GM19438 (cell line): ENCODE results near the gene DESI2.

Source experiments
- ATAC-seq: cut with Tn5 transposase; IDR thresholded peaks from one replicate; pipeline ENCODE4 v1.9.1; 2021; ENCODE audit warnings: low read depth; ENCODE audit not compliant: unreplicated experiment

DESI2 gene

DNA sequence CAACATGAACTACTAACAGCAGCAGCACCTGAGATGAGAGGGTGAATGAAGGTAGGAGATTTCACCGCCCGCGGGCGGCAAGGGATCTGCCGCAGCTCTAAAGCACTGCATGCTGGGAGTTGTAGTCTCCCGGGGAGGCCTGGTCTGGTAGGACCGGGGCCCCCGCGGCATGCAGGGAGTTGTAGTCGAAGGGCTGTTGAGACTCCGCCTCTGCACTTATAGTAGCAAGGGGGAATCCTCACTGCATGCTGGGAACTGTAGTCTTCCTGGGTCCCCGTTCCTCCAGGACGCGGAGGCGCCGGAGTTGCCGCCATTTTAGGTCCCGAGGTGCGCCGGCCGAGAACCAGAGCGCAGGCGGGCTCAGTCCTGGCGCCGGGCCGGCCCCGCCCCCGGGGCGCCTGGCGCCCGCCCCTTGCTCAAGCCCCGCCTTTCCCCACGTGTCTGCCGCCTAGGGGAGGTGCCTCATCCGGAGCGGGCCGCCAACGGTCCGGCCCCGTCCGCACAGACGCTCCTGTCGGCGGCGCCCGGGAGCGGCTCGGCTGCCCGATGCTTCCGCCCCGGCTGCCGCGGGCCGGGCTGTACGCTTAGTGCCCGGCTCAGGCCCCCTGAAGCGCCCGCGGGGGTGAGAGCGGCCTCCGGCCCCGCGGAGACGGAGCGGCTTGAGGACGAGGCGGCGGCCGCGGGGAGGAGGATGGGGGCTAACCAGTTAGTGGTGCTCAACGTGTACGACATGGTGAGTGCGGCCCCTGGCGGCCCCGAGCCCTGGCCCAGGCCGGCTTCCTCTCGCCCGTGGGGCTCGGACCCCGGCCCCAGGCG lies at the start of gene DESI2:
Gene DESI2 (plus strand): TSS at position 504 of the 816 bp plus-strand sequence. CDS start 188 bp downstream, at position 692.
- ATAC-seq: peak; percentile 95

- ATAC-seq: no peak
These were observed 49.4 kb upstream of the DESI2 start for GRCh38 chr1:244603498-244603897.

DNA sequence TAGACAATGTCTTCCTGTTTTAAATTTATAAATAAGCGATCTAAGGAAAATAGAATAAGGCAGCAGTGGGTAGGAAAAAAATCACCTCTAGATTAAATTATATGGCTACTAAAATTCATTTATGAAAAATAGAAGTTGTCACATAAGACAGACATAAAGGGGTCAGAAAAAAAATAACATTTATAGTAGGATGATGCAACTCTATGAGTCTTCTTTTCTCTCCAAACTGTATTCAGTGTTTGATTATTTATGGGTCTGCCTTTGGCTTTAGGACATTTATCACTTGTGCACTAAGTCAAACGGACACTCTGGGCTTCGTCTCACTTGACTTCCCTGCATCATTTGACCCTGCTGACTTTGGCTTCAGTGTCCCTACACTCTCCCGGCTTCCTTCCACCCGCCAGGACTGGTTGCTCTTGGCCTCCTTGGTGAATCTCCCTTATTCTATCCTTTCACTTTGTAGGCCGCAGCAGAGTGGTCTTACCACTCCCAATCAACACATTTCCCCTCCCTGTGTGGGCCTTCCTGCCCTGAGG lies 47.0 kb upstream of the DESI2 start:
- no peak for ATAC-seq

GRCh38 chr1:244614113-244614836 lies 38.7 kb upstream of the DESI2 start:
- ATAC-seq: no peak

DNA sequence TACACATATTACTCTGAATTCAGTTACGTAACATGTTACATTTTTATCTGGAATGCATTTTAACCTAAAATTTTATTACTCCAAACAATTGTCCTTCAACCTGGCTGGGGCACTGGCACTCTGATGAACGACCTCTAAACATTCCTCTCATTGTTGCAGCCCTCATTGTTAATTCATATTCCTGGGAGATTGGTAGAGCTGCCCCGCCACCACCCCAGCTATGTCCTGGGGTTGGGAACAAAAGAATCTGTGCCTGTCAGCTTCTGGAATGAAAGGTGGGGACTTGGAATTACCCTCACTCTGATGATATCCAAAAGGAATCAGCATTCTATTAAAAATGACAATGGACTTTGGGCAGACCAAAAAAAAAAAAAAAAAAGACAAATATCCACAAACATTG lies 38.0 kb upstream of the DESI2 start:
- no peak for ATAC-seq

- ATAC-seq: no peak
These were observed 37.6 kb upstream of the DESI2 start for GRCh38 chr1:244615301-244615700.

- no peak for ATAC-seq
These were observed 26.2 kb upstream of the DESI2 start for GRCh38 chr1:244626709-244627108.

- ATAC-seq: no peak
These were observed 24.1 kb upstream of the DESI2 start for GRCh38 chr1:244628789-244629188.

GRCh38 chr1:244633140-244633539 lies 19.8 kb upstream of the DESI2 start:
- ATAC-seq: no peak

DNA sequence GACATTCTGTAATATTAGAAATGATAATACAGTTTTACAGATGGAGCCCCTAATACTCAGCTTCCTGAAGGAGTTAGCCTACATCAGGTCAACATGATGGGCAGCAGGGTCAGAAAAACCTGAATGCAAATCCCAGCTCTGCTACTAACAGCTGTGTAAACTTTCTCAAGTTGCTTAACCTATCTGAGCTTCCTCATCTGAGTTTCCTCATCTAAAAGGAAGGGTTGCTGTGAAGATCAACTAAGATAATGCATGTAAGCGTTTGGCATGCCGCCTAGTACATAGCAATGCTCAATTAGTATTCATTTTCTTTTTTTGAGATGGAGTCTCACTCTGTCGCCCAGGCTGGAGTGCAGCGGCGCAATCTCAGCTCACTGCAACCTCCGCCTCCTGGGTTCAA lies 18.4 kb upstream of the DESI2 start:
- no peak for ATAC-seq

DNA sequence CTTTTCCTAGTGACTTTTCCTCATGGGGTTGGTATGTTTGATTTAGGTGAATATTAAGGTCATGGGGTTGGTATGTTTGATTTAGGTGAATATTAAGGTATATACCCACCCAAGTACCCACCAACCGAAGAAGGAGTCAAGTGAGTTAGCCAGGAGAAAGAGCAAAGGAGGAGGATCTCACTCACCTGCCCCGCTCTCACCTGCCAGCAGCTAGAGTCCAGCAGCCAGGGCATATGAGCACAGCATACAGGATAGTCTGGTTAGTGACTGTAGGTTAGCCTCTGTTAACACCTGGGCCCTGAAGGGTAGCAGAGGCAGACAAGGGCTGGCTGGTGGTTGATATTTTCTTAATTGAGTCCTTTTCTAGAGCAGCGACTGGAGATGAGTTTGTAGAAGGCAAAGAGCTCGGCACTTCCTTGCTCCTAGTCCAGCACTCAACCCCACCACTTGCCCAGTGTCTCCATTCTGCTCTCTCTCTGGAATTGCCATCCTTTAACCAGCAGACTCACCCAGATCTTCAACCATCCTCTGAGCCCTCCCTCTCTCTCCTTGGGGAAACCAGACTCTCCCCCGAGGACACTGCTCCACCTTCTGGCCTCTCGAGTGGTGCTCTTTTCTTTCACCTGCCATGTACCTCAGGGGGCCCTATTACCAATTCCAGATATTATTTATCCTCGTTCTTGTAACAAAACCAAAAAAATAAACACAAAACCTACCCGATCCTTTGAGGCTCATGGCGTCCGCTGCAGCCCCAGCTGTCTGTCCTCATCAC lies 16.3 kb upstream of the DESI2 start:
- no peak for ATAC-seq

DNA sequence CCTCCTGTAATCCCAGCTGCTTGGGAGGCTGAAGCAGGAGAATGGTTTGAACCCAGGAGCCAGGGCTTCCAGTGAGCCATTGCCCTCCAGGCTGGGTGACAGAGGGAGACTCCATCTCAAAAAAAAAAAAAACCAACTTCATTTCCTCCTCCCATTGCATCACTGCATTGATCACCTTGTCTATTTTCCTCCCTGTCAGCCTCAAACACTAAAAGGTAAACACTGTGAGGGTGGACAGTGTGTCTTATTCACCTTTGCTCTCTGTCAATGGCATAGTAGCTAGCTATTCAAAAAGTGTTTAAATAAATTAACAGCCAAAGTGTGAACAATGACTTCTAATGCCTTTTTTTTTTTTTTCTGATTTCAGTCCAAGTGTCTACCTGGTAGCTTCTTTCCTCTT lies 13.4 kb upstream of the DESI2 start:
- no peak for ATAC-seq

GRCh38 chr1:244640917-244641316 lies 12.0 kb upstream of the DESI2 start:
- no peak for ATAC-seq

GRCh38 chr1:244642526-244642925 lies 10.4 kb upstream of the DESI2 start:
- no peak for ATAC-seq

- no peak for ATAC-seq
These were observed 9.9 kb upstream of the DESI2 start for GRCh38 chr1:244642988-244643387.

- ATAC-seq: no peak
These were observed 7.5 kb upstream of the DESI2 start for GRCh38 chr1:244645414-244645813.

GRCh38 chr1:244645890-244646289 lies 7.0 kb upstream of the DESI2 start:
- no peak for ATAC-seq

GRCh38 chr1:244647819-244648218 lies 5.1 kb upstream of the DESI2 start:
- ATAC-seq: no peak

- no peak for ATAC-seq
These were observed 837 bp upstream of the DESI2 start for GRCh38 chr1:244651956-244652622.

DNA sequence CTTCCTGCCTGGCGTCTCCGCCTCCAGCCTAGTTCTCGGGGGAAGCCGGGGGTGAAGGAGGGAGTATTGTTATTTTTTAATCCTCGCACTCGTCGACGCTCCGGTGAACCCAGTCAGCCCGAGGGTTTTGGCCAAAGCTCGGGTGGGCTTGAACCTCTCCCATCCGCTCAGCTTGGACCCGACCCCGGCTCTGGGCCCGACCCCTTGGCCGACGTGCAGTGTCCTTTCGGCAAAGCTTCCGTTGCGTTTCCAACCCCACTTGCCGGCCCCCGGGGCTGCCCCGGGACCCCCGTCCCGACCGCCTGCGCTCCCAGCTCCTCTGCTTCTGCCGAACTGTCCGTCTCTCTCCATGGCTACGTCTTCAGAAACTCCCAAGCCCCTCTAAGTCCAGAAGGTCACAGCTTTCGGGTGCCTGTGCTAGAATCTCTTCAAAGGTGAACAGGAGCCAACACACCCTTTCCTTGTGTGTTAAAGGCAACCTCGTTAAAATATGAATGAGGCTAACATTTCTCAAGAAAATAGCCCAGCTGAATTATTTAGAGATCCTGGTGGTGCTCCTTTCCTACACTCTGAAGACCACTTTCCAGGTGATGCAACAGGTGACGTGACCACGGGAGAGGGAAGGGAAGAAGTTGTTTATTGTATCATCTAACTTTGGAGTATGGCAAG lies 647 bp downstream of the DESI2 start:
- ATAC-seq: no peak
